ENCODE measurements around the gene FZD2.

FZD2 gene

GRCh38 chr17:44606658-44607057 lies 49.4 kb downstream of the FZD2 start:
- no peak for DNase-seq
- WGBS (ENCODE audit: extremely low coverage, insufficient coverage, insufficient read length): no CpG with 5 or more reads among the region's 11 CpGs
- no peak overlapping the region for H3K27ac ChIP-seq (ENCODE audit: low read depth, low read length)
- no peaks in the 10 kb centered on the region for H3K36me3 ChIP-seq (ENCODE audit: control insufficient read depth in 1 of 2, insufficient read depth in 2 of 2, low read length in 2 of 2)
- H3K4ac ChIP-seq (ENCODE audit: low read depth, low read length): no peak overlapping the region
- H3K79me1 ChIP-seq (ENCODE audit: low read length): peaks cover 43% of the 10 kb centered on the region
- no peaks in the 10 kb centered on the region for H3K27me3 ChIP-seq (ENCODE audit: insufficient read depth, low read length)
- no peak overlapping the region for H3K18ac ChIP-seq (ENCODE audit: low read length)
- peak overlapping the region; percentile 10 for H2BK120ac ChIP-seq (ENCODE audit: insufficient read depth, low read length, poor library complexity)
- H3K4me3 ChIP-seq (ENCODE audit: low read depth, low read length): no peak overlapping the region
- H2AK5ac ChIP-seq (ENCODE audit: low read length): peak overlapping the region; percentile 7
- no peak overlapping the region for H3K9ac ChIP-seq (ENCODE audit: low read length)
- H3K79me2 ChIP-seq (ENCODE audit: control insufficient read depth, insufficient read depth, low read length, poor library complexity): peaks cover 4% of the 10 kb centered on the region
- no peak overlapping the region for H4K12ac ChIP-seq (ENCODE audit: low read depth, low read length)
- no peak overlapping the region for H3K14ac ChIP-seq (ENCODE audit: low read length)
- H3K23ac ChIP-seq (ENCODE audit: low read length): no peak overlapping the region
- H4K91ac ChIP-seq (ENCODE audit: low read depth, low read length): peak overlapping the region; percentile 45
- H2BK12ac ChIP-seq (ENCODE audit: low read length): peak overlapping the region; percentile 62
- no peak overlapping the region for H4K8ac ChIP-seq (ENCODE audit: low read depth, low read length)
- H2AFZ ChIP-seq (ENCODE audit: insufficient read depth, low read length, poor library complexity): no peak overlapping the region
- H3K4me2 ChIP-seq (ENCODE audit: low read length): no peak overlapping the region
- peaks cover 31 to 44% of the 10 kb centered on the region in 2 experiments for H3K4me1 ChIP-seq (ENCODE audit: control insufficient read depth in 1 of 2, insufficient read depth in 2 of 2, low read length in 2 of 2)
- H2BK5ac ChIP-seq (ENCODE audit: low read depth, low read length, poor library complexity): no peak overlapping the region
- H3K9me3 ChIP-seq (ENCODE audit: insufficient read depth, low read depth, low read length): peaks cover 3% of the 10 kb centered on the region

- Histone ChIP-seq H4K91ac (ENCODE audit: low read depth, low read length) (peak overlapping the region; percentile 86), H2BK120ac (ENCODE audit: insufficient read depth, low read length, poor library complexity) (peak overlapping the region; percentile 50), H3K36me3 (ENCODE audit: control insufficient read depth in 1 of 2, insufficient read depth in 2 of 2, low read length in 2 of 2) (no peaks in the 10 kb centered on the region), H2BK12ac (ENCODE audit: low read length) (peak overlapping the region; percentile 84), H4K8ac (ENCODE audit: low read depth, low read length) (peak overlapping the region; percentile 3), H3K27ac (ENCODE audit: low read depth, low read length) (peak overlapping the region; percentile 45), H3K9me3 (ENCODE audit: insufficient read depth, low read depth, low read length) (peaks cover 3% of the 10 kb centered on the region), H2AK5ac (ENCODE audit: low read length) (peak overlapping the region; percentile 99), H3K4me3 (ENCODE audit: low read depth, low read length) (no peak overlapping the region), H3K4me1 (ENCODE audit: control insufficient read depth in 1 of 2, insufficient read depth in 2 of 2, low read length in 2 of 2) (peaks cover 24 to 34% of the 10 kb centered on the region in 2 experiments), H3K9ac (ENCODE audit: low read length) (no peak overlapping the region), H3K4ac (ENCODE audit: low read depth, low read length) (peak overlapping the region; percentile 49), H3K4me2 (ENCODE audit: low read length) (no peak overlapping the region), H3K27me3 (ENCODE audit: insufficient read depth, low read length) (no peaks in the 10 kb centered on the region), H3K79me2 (ENCODE audit: control insufficient read depth, insufficient read depth, low read length, poor library complexity) (peaks cover 4% of the 10 kb centered on the region), H4K12ac (ENCODE audit: low read depth, low read length) (no peak overlapping the region), H2AFZ (ENCODE audit: insufficient read depth, low read length, poor library complexity) (peak overlapping the region; percentile 18), H3K14ac (ENCODE audit: low read length) (peak overlapping the region; percentile 83), H3K23ac (ENCODE audit: low read length) (no peak overlapping the region), H2BK5ac (ENCODE audit: low read depth, low read length, poor library complexity) (peak overlapping the region; percentile 2), H3K18ac (ENCODE audit: low read length) (peak overlapping the region; percentile 38), H3K79me1 (ENCODE audit: low read length) (peaks cover 37% of the 10 kb centered on the region)
- no CpG with 5 or more reads among the region's 10 CpGs for WGBS (ENCODE audit: extremely low coverage, insufficient coverage, insufficient read length)
- no peak for DNase-seq
Observed at GRCh38 chr17:44607836-44608690, 50.8 kb downstream of the FZD2 start.

GRCh38 chr17:44608727-44609435 lies 51.6 kb downstream of the FZD2 start:
- H3K36me3 ChIP-seq (ENCODE audit: control insufficient read depth in 1 of 2, insufficient read depth in 2 of 2, low read length in 2 of 2): no peaks in the 10 kb centered on the region
- WGBS (ENCODE audit: extremely low coverage, insufficient coverage, insufficient read length): no CpG with 5 or more reads among the region's 6 CpGs
- no peaks in the 10 kb centered on the region for H3K27me3 ChIP-seq (ENCODE audit: insufficient read depth, low read length)
- H2AFZ ChIP-seq (ENCODE audit: insufficient read depth, low read length, poor library complexity): peak overlapping the region; percentile 14
- H3K27ac ChIP-seq (ENCODE audit: low read depth, low read length): peak overlapping the region; percentile 45
- peak overlapping the region; percentile 37 for H3K4ac ChIP-seq (ENCODE audit: low read depth, low read length)
- H3K4me1 ChIP-seq (ENCODE audit: control insufficient read depth in 1 of 2, insufficient read depth in 2 of 2, low read length in 2 of 2): peaks cover 24 to 34% of the 10 kb centered on the region in 2 experiments
- H2BK120ac ChIP-seq (ENCODE audit: insufficient read depth, low read length, poor library complexity): peak overlapping the region; percentile 77
- no peak overlapping the region for H3K4me2 ChIP-seq (ENCODE audit: low read length)
- H4K91ac ChIP-seq (ENCODE audit: low read depth, low read length): peak overlapping the region; percentile 86
- peak overlapping the region; percentile 48 for H3K18ac ChIP-seq (ENCODE audit: low read length)
- H3K9ac ChIP-seq (ENCODE audit: low read length): no peak overlapping the region
- H3K4me3 ChIP-seq (ENCODE audit: low read depth, low read length): no peak overlapping the region
- H4K12ac ChIP-seq (ENCODE audit: low read depth, low read length): no peak overlapping the region
- peak overlapping the region; percentile 88 for H2BK12ac ChIP-seq (ENCODE audit: low read length)
- H3K79me2 ChIP-seq (ENCODE audit: control insufficient read depth, insufficient read depth, low read length, poor library complexity): peaks cover 4% of the 10 kb centered on the region
- H3K14ac ChIP-seq (ENCODE audit: low read length): peak overlapping the region; percentile 68
- peak overlapping the region; percentile 86 for H2AK5ac ChIP-seq (ENCODE audit: low read length)
- peaks cover 3% of the 10 kb centered on the region for H3K9me3 ChIP-seq (ENCODE audit: insufficient read depth, low read depth, low read length)
- peaks cover 37% of the 10 kb centered on the region for H3K79me1 ChIP-seq (ENCODE audit: low read length)
- peak overlapping the region; percentile 50 for H3K23ac ChIP-seq (ENCODE audit: low read length)
- H2BK5ac ChIP-seq (ENCODE audit: low read depth, low read length, poor library complexity): peak overlapping the region; percentile 78
- DNase-seq: peak in 1 of 2 donors; percentile 62
- peak overlapping the region; percentile 40 for H4K8ac ChIP-seq (ENCODE audit: low read depth, low read length)

GRCh38 chr17:44610331-44610730 lies 53.0 kb downstream of the FZD2 start:
- Histone ChIP-seq H4K12ac (ENCODE audit: low read depth, low read length) (no peak overlapping the region), H3K14ac (ENCODE audit: low read length) (no peak overlapping the region), H3K4me1 (ENCODE audit: control insufficient read depth in 1 of 2, insufficient read depth in 2 of 2, low read length in 2 of 2) (peaks cover 24 to 30% of the 10 kb centered on the region in 2 experiments), H3K4ac (ENCODE audit: low read depth, low read length) (no peak overlapping the region), H3K4me2 (ENCODE audit: low read length) (no peak overlapping the region), H3K18ac (ENCODE audit: low read length) (no peak overlapping the region), H3K4me3 (ENCODE audit: low read depth, low read length) (no peak overlapping the region), H2BK120ac (ENCODE audit: insufficient read depth, low read length, poor library complexity) (peak overlapping the region; percentile 75), H3K79me1 (ENCODE audit: low read length) (peaks cover 33% of the 10 kb centered on the region), H3K9ac (ENCODE audit: low read length) (no peak overlapping the region), H3K27me3 (ENCODE audit: insufficient read depth, low read length) (no peaks in the 10 kb centered on the region), H3K9me3 (ENCODE audit: insufficient read depth, low read depth, low read length) (peaks cover 3% of the 10 kb centered on the region), H3K27ac (ENCODE audit: low read depth, low read length) (peak overlapping the region; percentile 75), H2BK5ac (ENCODE audit: low read depth, low read length, poor library complexity) (peak overlapping the region; percentile 55), H2BK12ac (ENCODE audit: low read length) (peak overlapping the region; percentile 66), H3K36me3 (ENCODE audit: control insufficient read depth in 1 of 2, insufficient read depth in 2 of 2, low read length in 2 of 2) (no peaks in the 10 kb centered on the region), H3K23ac (ENCODE audit: low read length) (no peak overlapping the region), H2AFZ (ENCODE audit: insufficient read depth, low read length, poor library complexity) (no peak overlapping the region), H4K91ac (ENCODE audit: low read depth, low read length) (no peak overlapping the region), H3K79me2 (ENCODE audit: control insufficient read depth, insufficient read depth, low read length, poor library complexity) (peaks cover 4% of the 10 kb centered on the region), H4K8ac (ENCODE audit: low read depth, low read length) (no peak overlapping the region), H2AK5ac (ENCODE audit: low read length) (no peak overlapping the region)
- DNase-seq: no peak
- no CpG with 5 or more reads among the region's 4 CpGs for WGBS (ENCODE audit: extremely low coverage, insufficient coverage, insufficient read length)

All from trophoblast cell (in vitro differentiated cells and primary cell).